GM21515 (cell line): Measurements from ENCODE around the gene HHAT.

ENCODE experiments used
- ATAC-seq: cut with Tn5 transposase; IDR thresholded peaks from one replicate; pipeline ENCODE4 v1.9.1; 2021; ENCODE audit not compliant: unreplicated experiment

The HHAT gene

GRCh38 chr1:210437111-210437510, 108.4 kb downstream of the HHAT start:
- ATAC-seq, result no peak

- ATAC-seq, result no peak
Measured at GRCh38 chr1:210437781-210438180, 109.1 kb downstream of the HHAT start.

GRCh38 chr1:210438928-210439841, 110.5 kb downstream of the HHAT start:
- no peak for ATAC-seq

- no peak for ATAC-seq
Measured at GRCh38 chr1:210440081-210440480, 111.4 kb downstream of the HHAT start.

GRCh38 chr1:210441028-210441427, 112.3 kb downstream of the HHAT start:
- no peak for ATAC-seq

GRCh38 chr1:210445485-210445884, 116.8 kb downstream of the HHAT start:
- no peak for ATAC-seq

GRCh38 chr1:210445931-210446330, 117.2 kb downstream of the HHAT start:
- no peak for ATAC-seq

- ATAC-seq, result no peak
Measured at GRCh38 chr1:210446479-210446878, 117.8 kb downstream of the HHAT start.

GRCh38 chr1:210447456-210448057, 118.9 kb downstream of the HHAT start:
- ATAC-seq, result no peak

GRCh38 chr1:210448297-210448892, 119.7 kb downstream of the HHAT start:
- no peak for ATAC-seq

GRCh38 chr1:210455840-210456603, 127.3 kb downstream of the HHAT start:
- no peak for ATAC-seq

GRCh38 chr1:210456731-210457255, 128.1 kb downstream of the HHAT start:
- ATAC-seq, result no peak

- no peak for ATAC-seq
Measured at GRCh38 chr1:210457568-210457967, 128.9 kb downstream of the HHAT start.

- no peak for ATAC-seq
Measured at GRCh38 chr1:210464519-210465039, 135.9 kb downstream of the HHAT start.

- ATAC-seq, result no peak
Measured at GRCh38 chr1:210465150-210465549, 136.4 kb downstream of the HHAT start.

GRCh38 chr1:210467440-210468043, 138.8 kb downstream of the HHAT start:
- ATAC-seq, result no peak

- ATAC-seq, result no peak
Measured at GRCh38 chr1:210469441-210469840, 140.7 kb downstream of the HHAT start.

- no peak for ATAC-seq
Measured at GRCh38 chr1:210475321-210475720, 146.6 kb downstream of the HHAT start.

GRCh38 chr1:210475806-210476205, 147.1 kb downstream of the HHAT start:
- no peak for ATAC-seq

- no peak for ATAC-seq
Measured at GRCh38 chr1:210476730-210477129, 148.0 kb downstream of the HHAT start.
